Right lobe of liver (tissue), 4 donors: Measurements from ENCODE around the gene ZNF581.

Experiments used
- POLR2A ChIP-seq: fragments of 450-650 bp; IDR thresholded peaks from one replicate; pipeline ENCODE4 v1.6.1; 2017; ENCODE audit warnings: antibody characterized with exemption, mild to moderate bottlenecking
- TF ChIP-seq, protein P1 (sequence below), 4 donors: fragments of 200-600 bp in 3 of 4; fragments of 450-650 bp in 1 of 4; IDR thresholded peaks; one replicate each; pipeline versions ENCODE4 v1.5.1 to v1.8.0; 2016 to 2022; ENCODE audit warnings: antibody characterized with exemption in 4 of 4, mild to moderate bottlenecking in 2 of 4
- donor health status: DM: no; HTN: no; CAD: no.
- donor health status: DM: no; HTN: no; CAD: no.
- donor health status: DM: no; HTN: yes; CAD: no.

DNA sequence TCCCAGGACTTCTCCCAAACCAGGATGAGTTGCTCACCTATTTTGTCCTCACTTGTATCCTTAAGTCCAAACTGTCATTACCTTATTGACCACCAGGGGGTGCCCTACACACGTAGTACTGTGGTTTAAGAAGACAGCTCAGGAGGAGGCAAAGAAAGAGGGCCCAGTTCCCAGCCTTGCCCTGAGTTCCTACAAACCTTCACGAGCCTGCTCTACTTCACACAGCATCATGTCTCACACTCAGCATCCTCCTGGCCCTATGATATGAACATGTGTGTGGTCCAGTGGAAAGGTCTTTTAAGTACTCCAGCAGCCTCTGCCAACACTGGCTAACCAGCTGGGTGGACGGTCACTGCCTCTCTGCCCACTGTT lies 11.0 kb upstream of the ZNF581 start:
- TF ChIP-seq, protein P1, sequence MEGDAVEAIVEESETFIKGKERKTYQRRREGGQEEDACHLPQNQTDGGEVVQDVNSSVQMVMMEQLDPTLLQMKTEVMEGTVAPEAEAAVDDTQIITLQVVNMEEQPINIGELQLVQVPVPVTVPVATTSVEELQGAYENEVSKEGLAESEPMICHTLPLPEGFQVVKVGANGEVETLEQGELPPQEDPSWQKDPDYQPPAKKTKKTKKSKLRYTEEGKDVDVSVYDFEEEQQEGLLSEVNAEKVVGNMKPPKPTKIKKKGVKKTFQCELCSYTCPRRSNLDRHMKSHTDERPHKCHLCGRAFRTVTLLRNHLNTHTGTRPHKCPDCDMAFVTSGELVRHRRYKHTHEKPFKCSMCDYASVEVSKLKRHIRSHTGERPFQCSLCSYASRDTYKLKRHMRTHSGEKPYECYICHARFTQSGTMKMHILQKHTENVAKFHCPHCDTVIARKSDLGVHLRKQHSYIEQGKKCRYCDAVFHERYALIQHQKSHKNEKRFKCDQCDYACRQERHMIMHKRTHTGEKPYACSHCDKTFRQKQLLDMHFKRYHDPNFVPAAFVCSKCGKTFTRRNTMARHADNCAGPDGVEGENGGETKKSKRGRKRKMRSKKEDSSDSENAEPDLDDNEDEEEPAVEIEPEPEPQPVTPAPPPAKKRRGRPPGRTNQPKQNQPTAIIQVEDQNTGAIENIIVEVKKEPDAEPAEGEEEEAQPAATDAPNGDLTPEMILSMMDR (IDR thresholded peaks at IDR 0.05) = peak; percentile 84 to 93 (median 86)
- no peak for TF ChIP-seq POLR2A
